Endothelial cell of umbilical vein (primary cell): ENCODE measurements around the gene PLPPR5.

Source experiments
- POLR2A ChIP-seq: IDR thresholded peaks from 2 replicates; pipeline ENCODE4 v1.6.1; 2012; ENCODE audit warnings: low read depth, mild to moderate bottlenecking, control low read depth, low read length
- POLR2AphosphoS5 ChIP-seq: IDR thresholded peaks from 2 replicates; pipeline ENCODE4 v1.6.1; 2012; ENCODE audit warnings: low read depth, mild to moderate bottlenecking, control low read depth, low read length, moderate library complexity; ENCODE audit not compliant: insufficient read depth
- TF ChIP-seq, protein P1 (sequence below), 2 donors: IDR thresholded peaks; 1 replicate in 1 of 2; 2 replicates in 1 of 2; pipeline ENCODE4 v1.5.1; 2011; ENCODE audit warnings: low read length in 2 of 2, mild to moderate bottlenecking in 2 of 2, moderate library complexity in 2 of 2, control low read depth in 1 of 2, inconsistent platforms in 1 of 2, low read depth in 1 of 2; ENCODE audit not compliant: insufficient read depth in 1 of 2; ENCODE audit errors: extremely low read depth in 1 of 2

DNA sequence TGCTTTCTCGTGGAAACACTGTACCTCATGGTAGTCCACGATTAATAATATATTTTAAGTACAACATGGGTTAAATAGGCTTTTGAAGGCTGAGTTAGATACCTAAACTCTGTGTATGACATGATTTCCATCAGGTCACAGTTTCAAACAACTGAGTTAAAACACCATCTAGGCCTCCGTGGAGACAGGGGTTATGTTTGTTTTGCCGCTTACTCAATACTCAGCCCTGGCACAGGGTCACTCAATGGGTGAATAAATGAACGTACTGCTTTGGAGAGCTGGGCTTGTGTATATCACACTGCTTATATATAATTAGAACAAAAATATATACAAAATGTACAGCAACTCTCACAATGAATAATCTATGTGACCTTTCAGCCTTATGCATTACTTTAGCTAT, 72.5 kb downstream of the PLPPR5 start:
- TF ChIP-seq, protein P1, sequence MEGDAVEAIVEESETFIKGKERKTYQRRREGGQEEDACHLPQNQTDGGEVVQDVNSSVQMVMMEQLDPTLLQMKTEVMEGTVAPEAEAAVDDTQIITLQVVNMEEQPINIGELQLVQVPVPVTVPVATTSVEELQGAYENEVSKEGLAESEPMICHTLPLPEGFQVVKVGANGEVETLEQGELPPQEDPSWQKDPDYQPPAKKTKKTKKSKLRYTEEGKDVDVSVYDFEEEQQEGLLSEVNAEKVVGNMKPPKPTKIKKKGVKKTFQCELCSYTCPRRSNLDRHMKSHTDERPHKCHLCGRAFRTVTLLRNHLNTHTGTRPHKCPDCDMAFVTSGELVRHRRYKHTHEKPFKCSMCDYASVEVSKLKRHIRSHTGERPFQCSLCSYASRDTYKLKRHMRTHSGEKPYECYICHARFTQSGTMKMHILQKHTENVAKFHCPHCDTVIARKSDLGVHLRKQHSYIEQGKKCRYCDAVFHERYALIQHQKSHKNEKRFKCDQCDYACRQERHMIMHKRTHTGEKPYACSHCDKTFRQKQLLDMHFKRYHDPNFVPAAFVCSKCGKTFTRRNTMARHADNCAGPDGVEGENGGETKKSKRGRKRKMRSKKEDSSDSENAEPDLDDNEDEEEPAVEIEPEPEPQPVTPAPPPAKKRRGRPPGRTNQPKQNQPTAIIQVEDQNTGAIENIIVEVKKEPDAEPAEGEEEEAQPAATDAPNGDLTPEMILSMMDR (IDR thresholded peaks at IDR 0.05; ENCODE audit: extremely low read depth in 1 of 2, insufficient read depth in 1 of 2, low read depth in 1 of 2, low read length in 2 of 2) = no peak
- no peak for TF ChIP-seq POLR2A
- no peak for TF ChIP-seq POLR2AphosphoS5
